HG03025 (cell line): ENCODE results near the gene MFSD6.
"Not testable (repeated sequence)": the region's sequence is repeated elsewhere in the genome, so short reads cannot be mapped to it uniquely, and the experiment has no call there.

Source experiments
- ATAC-seq: cut with Tn5 transposase; IDR thresholded peaks from one replicate; pipeline ENCODE4 v1.9.1; 2021; ENCODE audit warnings: mild to moderate bottlenecking, moderate library complexity; ENCODE audit not compliant: unreplicated experiment, low FRiP score

Gene MFSD6

GRCh38 chr2:190490502-190490901, 82.3 kb downstream of the MFSD6 start:
- no peak for ATAC-seq

DNA sequence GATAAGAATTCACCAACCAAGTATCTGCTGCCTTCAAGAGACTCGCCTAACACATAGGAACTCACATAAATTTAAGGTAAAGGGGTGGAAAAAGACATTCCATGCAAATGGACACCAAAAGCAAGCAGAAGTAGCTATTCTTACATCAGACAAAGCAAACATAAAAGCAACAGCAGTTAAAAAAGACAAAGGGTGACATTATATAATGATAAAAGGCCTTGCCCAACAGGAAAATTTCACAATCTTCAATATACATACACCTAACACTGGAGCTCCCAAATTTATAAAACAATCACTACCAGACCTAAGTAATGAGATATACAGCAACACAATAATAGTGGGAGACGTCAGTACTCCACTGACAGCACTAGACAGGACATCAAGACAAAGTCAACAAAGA, 84.9 kb downstream of the MFSD6 start:
- ATAC-seq: no peak

GRCh38 chr2:190494600-190495227, 86.6 kb downstream of the MFSD6 start:
- not testable (repeated sequence) for ATAC-seq

DNA sequence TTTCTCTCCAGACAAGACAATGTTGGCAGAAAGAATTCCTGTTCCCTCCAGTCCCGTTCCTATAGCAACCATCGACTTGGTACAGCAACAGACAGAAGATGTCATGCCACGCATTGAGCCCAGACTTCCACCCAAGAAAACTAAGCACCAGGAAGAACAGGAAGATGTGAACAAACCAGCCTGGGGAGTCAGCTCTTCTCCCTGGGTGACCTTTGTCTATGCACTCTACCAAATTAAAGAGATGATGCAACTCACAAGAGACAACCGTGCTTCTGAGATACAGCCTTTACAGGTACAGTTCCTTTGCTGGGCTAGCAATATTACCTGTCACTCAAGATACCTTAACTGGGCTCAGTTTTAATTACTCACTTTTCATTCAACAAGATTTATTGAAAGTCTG, 89.3 kb downstream of the MFSD6 start:
- ATAC-seq: no peak

GRCh38 chr2:190499273-190499672, 91.1 kb downstream of the MFSD6 start:
- no peak for ATAC-seq

- ATAC-seq: no peak
Observed at GRCh38 chr2:190500054-190500502, 91.9 kb downstream of the MFSD6 start.

DNA sequence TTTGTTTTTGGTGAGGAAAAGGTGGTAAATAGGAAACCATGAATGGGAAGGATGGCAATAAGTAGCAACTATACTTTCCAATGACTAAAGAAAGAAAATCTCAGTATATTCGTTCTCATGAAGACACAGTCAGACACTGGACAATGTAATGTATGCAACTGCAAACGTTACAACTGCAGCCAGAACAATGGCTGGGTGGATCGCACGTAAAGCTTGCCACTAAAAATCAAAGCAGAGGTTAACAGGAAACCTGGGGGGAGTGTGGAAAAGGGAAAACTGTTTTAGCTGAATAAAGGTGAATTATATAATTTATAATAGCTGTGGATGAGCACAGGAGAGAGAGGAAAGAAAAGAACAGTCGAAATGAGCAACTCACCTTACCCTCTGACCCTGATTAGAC, 93.1 kb downstream of the MFSD6 start:
- ATAC-seq: no peak

GRCh38 chr2:190501702-190502407, 93.7 kb downstream of the MFSD6 start:
- no peak for ATAC-seq

- no peak for ATAC-seq
Observed at GRCh38 chr2:190503088-190503487, 94.9 kb downstream of the MFSD6 start.

- no peak for ATAC-seq
Observed at GRCh38 chr2:190504912-190505311, 96.8 kb downstream of the MFSD6 start.

- ATAC-seq: no peak
Observed at GRCh38 chr2:190505696-190506095, 97.5 kb downstream of the MFSD6 start.

DNA sequence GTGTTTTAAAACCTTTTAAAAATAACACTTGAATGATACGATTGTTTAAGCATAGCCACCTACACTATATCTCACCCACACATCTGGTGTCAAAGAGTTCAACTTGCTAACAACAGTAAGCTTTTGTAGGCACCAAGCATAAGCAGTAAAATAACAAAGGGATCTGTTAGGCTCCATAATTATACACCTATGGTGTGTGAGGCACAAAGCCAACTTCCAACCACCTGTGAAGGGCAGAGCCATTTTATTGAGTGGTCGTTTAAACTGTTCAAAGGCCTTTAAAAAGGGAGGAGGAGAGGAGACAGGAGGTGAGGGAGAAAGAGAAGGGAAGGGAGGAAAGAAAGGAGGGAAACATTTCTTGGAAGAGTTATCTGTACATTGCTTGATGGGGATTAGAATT, 98.5 kb downstream of the MFSD6 start:
- no peak for ATAC-seq

DNA sequence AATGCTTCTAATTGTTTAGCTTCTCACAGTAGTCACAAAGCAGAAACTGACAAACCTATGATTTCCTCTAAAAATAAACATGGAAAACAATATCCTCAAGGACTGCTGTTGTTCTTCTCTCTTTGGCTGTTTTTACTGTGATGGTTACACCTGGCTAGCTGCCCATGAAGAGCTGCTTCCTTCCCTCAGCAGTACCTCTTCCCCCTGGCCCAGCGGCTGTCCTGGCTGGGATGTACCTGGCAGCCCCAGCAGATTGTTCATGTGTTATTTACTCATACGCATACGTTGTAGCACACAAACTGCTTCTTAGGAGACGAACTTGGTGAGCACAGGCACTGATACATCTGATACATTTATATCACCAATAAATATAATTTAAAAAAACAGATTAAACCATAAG, 99.0 kb downstream of the MFSD6 start:
- no peak for ATAC-seq

DNA sequence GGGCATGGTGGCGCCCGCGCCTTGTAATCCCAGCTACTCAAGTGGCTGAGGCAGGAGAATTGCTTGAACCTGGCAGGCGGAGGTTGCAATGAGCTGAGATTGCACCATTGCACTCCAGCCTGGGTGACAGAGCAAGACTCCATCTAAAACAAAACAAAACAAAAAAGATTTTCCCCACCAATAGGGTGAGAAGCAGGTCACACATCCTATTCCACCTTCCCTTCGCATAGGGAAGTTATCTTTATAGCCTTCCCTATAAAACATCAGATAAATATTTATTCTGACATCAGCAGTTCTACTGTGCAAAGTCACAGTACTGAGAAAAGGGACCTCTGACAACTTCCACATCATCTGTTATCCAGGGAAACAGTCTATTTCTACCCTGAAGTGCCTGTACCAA, 101.7 kb downstream of the MFSD6 start:
- not testable (repeated sequence) for ATAC-seq

DNA sequence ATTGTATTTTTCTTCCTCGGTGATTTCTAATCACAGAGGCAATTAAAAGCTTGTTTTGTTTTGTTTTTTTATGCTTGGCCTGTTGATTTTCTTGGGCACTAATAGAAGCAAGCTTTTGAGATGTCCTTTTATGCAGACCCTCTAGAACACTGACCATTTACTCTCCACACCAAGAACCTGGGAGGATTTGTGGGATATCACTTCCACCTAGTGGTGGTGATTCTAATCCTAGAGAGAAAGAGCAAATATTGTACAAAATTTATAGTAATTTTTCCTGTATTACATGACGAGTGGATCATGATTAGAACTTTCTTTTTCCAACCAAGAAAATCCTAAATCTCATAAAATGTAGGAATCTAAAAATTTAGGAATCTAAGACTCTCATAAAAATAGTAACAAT, 102.9 kb downstream of the MFSD6 start:
- ATAC-seq: no peak

DNA sequence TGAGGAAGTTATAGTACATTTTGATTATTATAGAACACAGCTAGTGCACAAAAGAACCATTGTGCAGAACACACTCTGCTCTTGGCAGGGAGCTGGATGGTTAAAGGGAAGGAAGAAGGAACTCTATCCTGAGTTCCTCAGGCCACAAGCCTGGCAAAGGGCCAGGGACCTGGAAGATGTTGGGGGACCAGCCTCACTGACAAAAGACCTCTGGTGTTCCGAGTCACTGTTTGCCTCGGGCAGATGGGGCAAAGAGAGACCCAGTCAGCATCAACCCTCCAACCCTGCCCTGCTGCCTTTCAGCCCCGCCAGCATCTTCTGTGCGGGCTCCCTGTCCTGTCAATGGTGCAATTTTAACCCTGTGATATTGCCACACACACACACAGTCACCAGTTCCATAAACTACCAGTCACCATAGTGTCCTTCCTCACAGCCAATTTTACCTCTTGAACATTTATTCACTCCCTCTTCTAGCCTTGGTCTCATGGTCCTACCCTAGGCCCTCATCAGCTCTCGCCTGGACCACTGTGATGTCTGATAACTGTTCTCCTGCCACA, 104.5 kb downstream of the MFSD6 start:
- no peak for ATAC-seq

GRCh38 chr2:190513877-190514276, 105.7 kb downstream of the MFSD6 start:
- ATAC-seq: no peak

DNA sequence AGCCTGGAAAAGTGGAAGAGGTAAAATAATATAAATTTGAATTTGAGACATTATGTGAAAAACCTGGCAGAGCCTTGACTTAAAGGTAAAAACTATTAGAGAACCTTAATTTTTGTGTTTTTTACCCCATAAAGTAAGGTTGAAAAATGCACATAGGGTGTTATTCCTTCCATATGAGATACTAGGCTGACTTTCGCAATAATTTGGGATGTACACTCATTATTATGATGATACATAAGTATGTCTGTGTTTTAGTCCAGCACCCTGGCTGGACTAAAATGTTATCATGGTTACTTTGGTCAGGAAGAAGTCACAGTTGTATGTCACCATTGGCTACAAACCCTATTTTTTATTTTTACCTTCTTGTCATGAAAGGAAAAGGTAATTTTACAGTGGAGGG, 106.5 kb downstream of the MFSD6 start:
- no peak for ATAC-seq

GRCh38 chr2:190515687-190516086, 107.5 kb downstream of the MFSD6 start:
- no peak for ATAC-seq

DNA sequence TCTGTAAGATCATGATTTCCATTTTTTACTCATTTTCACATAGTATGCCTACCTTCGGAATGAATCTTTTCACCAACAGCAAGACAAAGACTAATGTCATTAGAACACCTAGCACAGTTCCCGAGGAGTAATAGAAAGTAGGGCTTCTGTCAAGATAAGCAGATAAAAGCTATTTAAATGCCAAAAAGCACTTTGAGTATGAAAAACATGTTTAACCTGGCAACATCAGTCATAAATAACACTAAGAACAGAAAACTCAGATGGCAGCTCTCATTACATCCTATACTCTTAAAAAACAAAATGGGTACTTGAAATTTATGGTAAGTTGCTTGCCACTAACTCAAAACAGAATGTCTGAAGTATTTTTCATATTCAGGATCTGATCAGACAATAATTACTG, 109.3 kb downstream of the MFSD6 start:
- no peak for ATAC-seq

- no peak for ATAC-seq
Observed at GRCh38 chr2:190519975-190520767, 112.0 kb downstream of the MFSD6 start.
